HG03139 (cell line): ENCODE measurements around the gene BMI1.

Experiments used
- ATAC-seq: cut with Tn5 transposase; IDR thresholded peaks from one replicate; pipeline ENCODE4 v1.9.1; 2021; ENCODE audit not compliant: unreplicated experiment

Gene BMI1

GRCh38 chr10:22366435-22366703, 45.5 kb downstream of the BMI1 start:
- no peak for ATAC-seq

- no peak for ATAC-seq
Measured at GRCh38 chr10:22366771-22367170, 45.9 kb downstream of the BMI1 start.

GRCh38 chr10:22367471-22367870, 46.6 kb downstream of the BMI1 start:
- no peak for ATAC-seq

GRCh38 chr10:22368402-22368801, 47.5 kb downstream of the BMI1 start:
- ATAC-seq = no peak

GRCh38 chr10:22368981-22369380, 48.1 kb downstream of the BMI1 start:
- ATAC-seq = no peak

GRCh38 chr10:22369434-22370072, 48.7 kb downstream of the BMI1 start:
- peak; percentile 43 for ATAC-seq

- ATAC-seq = no peak
Measured at GRCh38 chr10:22370320-22370719, 49.4 kb downstream of the BMI1 start.

- ATAC-seq = no peak
Measured at GRCh38 chr10:22372298-22372697, 51.4 kb downstream of the BMI1 start.

- no peak for ATAC-seq
Measured at GRCh38 chr10:22372917-22373316, 52.0 kb downstream of the BMI1 start.

GRCh38 chr10:22374489-22375126, 53.7 kb downstream of the BMI1 start:
- ATAC-seq = no peak

GRCh38 chr10:22379059-22379458, 58.2 kb downstream of the BMI1 start:
- ATAC-seq = no peak
